Endothelial cell (in vitro differentiated cells): ENCODE data around the gene ELAVL3. TPM values are rescaled to one million over a fixed set of nuclear protein-coding genes. Genes with fewer than 3 reads are reported as not detected.

Experiments used
- DNase-seq: peaks from one replicate; pipeline ENCODE4 v3.0.0; 2021; ENCODE audit warnings: low spot score
- H3K27ac Mint-ChIP-seq: one replicate; pipeline ENCODE4 v1.8.0; 2021; ENCODE audit warnings: mixed read lengths, inconsistent platforms; ENCODE audit not compliant: unreplicated experiment
- H3K27me3 Mint-ChIP-seq: one replicate; pipeline ENCODE4 v1.8.0; 2021; ENCODE audit warnings: mild to moderate bottlenecking, moderate library complexity, mixed read lengths, inconsistent platforms; ENCODE audit not compliant: unreplicated experiment
- H3K36me3 Mint-ChIP-seq: one replicate; pipeline ENCODE4 v1.8.0; 2021; ENCODE audit warnings: mild to moderate bottlenecking, low read depth, mixed read lengths, inconsistent platforms; ENCODE audit not compliant: unreplicated experiment
- H3K4me1 Mint-ChIP-seq: one replicate; pipeline ENCODE4 v1.8.0; 2021; ENCODE audit warnings: mild to moderate bottlenecking, mixed read lengths, inconsistent platforms; ENCODE audit not compliant: unreplicated experiment
- H3K4me3 Mint-ChIP-seq: one replicate; pipeline ENCODE4 v1.8.0; 2021; ENCODE audit warnings: mild to moderate bottlenecking, mixed read lengths, inconsistent platforms; ENCODE audit not compliant: unreplicated experiment
- H3K9me3 Mint-ChIP-seq: one replicate; pipeline ENCODE4 v1.8.0; 2021; ENCODE audit warnings: mixed read lengths, inconsistent platforms; ENCODE audit not compliant: unreplicated experiment
- total RNA-seq: library from RNA; stranded (reverse); fragmentation: NEBNext Ultra II Directional; extraction: Animal tissue kit (Norgen Biotek cat#: 25700); gene quantifications from one replicate; pipeline ENCODE4 v1.2.1, GENCODE V29; 2021; ENCODE audit not compliant: unreplicated experiment
- TF ChIP-seq, protein P1 (sequence below): fragments of 200-600 bp; sonication (generic); IDR thresholded peaks from one replicate; pipeline ENCODE4 v1.5.0; 2021; ENCODE audit warnings: antibody characterized with exemption; ENCODE audit not compliant: unreplicated experiment

The ELAVL3 gene
- total RNA-seq, 1 donor from 2014 or later = 0.54 TPM

GRCh38 chr19:11505504-11506100, 24.8 kb upstream of the ELAVL3 start, which contains the start of gene ZNF653:
Gene ZNF653, minus strand, starts transcription at chr19:11505839. Its CDS starts 53 bp downstream, at chr19:11505786.
- Mint-ChIP-seq H3K27ac (peak within 1 kb of the TSS; percentile 77), H3K4me3 (peak within 1 kb of the TSS; percentile 90), H3K36me3 (peaks cover 3% of the 10 kb centered on the region), H3K9me3 (no peaks in the 10 kb centered on the region), H3K4me1 (no peaks in the 10 kb centered on the region), H3K27me3 (peaks cover 7% of the 10 kb centered on the region)
- DNase-seq = peak; percentile 93
- TF ChIP-seq, protein P1, sequence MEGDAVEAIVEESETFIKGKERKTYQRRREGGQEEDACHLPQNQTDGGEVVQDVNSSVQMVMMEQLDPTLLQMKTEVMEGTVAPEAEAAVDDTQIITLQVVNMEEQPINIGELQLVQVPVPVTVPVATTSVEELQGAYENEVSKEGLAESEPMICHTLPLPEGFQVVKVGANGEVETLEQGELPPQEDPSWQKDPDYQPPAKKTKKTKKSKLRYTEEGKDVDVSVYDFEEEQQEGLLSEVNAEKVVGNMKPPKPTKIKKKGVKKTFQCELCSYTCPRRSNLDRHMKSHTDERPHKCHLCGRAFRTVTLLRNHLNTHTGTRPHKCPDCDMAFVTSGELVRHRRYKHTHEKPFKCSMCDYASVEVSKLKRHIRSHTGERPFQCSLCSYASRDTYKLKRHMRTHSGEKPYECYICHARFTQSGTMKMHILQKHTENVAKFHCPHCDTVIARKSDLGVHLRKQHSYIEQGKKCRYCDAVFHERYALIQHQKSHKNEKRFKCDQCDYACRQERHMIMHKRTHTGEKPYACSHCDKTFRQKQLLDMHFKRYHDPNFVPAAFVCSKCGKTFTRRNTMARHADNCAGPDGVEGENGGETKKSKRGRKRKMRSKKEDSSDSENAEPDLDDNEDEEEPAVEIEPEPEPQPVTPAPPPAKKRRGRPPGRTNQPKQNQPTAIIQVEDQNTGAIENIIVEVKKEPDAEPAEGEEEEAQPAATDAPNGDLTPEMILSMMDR = no peak

- Mint-ChIP-seq H3K36me3 (peaks cover 3% of the 10 kb centered on the region), H3K9me3 (no peaks in the 10 kb centered on the region), H3K27me3 (peaks cover 7% of the 10 kb centered on the region), H3K4me3 (peak overlapping the region; percentile 90), H3K4me1 (no peaks in the 10 kb centered on the region), H3K27ac (peak overlapping the region; percentile 74)
- DNase-seq = peak; percentile 97
- TF ChIP-seq, protein P1 = no peak
These were observed 24.2 kb upstream of the ELAVL3 start for GRCh38 chr19:11505032-11505503.

DNA sequence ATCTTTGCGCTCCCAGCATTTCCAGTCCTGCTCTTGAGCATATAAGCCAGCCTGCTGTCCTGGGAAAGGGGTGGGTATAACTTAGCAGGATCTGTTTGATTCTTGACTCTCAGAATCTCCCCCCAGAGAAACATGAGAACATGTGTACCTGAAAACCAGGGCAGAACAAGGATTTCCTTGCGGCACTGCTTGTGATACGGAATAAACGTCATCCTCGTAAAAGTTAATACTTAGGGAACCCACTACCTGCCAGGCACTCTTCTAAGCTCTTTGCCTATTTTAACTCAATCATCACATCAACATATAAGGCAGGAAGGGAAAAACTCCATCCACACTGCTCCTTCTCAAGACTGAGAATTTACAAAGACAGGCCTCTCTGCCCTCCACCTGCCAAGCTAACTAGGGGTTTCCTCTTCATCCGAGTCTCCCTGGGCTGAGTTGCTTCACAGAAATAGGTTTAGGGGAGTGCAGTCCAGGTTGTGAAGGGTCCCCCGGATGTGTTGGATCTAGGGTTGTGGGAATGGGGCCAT, 23.7 kb upstream of the ELAVL3 start:
- TF ChIP-seq, protein P1 = no peak
- H3K36me3 Mint-ChIP-seq = peaks cover 3% of the 10 kb centered on the region
- H3K27me3 Mint-ChIP-seq = peaks cover 7% of the 10 kb centered on the region
- H3K4me1 Mint-ChIP-seq = no peaks in the 10 kb centered on the region
- peak overlapping the region; percentile 90 for H3K4me3 Mint-ChIP-seq
- DNase-seq = no peak
- peak overlapping the region; percentile 74 for H3K27ac Mint-ChIP-seq
- H3K9me3 Mint-ChIP-seq = no peaks in the 10 kb centered on the region

DNA sequence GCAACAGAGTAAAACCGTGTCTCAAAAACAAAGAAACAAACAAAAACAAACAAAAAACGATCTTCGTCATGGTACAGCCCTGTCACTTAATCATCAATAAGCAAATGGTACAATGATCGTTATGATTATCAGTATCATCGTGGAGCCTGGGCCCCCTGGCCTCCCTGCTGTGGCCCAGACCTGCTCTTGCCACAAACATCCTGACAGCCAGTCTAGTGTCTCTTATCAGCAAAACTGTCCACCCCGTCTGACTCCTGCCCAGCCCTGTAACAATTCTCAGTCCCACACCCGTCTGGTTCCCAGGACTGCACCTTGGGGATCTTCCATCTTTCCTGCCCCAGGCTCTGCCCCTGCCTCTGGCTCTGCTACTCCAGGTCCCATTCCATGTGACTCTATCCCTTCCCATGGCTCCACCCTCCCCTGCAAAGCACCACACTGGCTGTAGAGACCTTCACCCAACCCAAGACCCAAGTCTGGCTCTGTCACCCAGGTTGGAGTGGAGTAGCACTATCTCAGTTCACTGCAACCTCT, 19.1 kb upstream of the ELAVL3 start:
- no peaks in the 10 kb centered on the region for H3K9me3 Mint-ChIP-seq
- peaks cover 6% of the 10 kb centered on the region for H3K36me3 Mint-ChIP-seq
- no peaks in the 10 kb centered on the region for H3K4me1 Mint-ChIP-seq
- DNase-seq = no peak
- no peak overlapping the region for H3K4me3 Mint-ChIP-seq
- H3K27me3 Mint-ChIP-seq = peaks cover 7% of the 10 kb centered on the region
- no peak overlapping the region for H3K27ac Mint-ChIP-seq
- TF ChIP-seq, protein P1 = no peak

DNA sequence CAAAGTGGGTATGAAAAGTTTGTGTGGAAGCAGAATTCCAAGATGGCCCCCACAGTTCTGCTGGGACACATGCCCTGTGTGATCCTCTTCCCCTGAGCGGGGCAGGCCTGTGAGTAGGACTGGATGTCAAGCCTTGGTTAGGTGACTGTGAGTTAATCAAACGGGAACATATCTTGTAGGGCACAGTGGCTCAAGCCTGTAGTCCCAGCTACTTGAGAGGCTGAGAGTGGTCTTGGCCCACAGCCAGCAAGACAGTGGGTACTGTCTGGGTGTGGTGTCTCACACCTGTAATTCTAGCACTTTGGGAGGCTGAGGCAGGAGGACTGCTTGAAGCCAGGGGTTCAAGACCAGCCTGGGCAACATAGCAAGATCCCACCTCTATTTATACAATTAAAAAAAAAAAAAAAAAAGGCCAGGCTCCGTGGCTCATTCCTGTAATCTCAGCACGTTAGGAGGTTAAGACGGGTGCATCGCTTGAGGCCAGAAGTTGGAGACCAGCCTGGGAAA, 18.4 kb upstream of the ELAVL3 start:
- Mint-ChIP-seq H3K27me3 (peaks cover 11% of the 10 kb centered on the region), H3K27ac (no peak overlapping the region), H3K9me3 (no peaks in the 10 kb centered on the region), H3K36me3 (peaks cover 6% of the 10 kb centered on the region), H3K4me3 (no peak overlapping the region), H3K4me1 (no peaks in the 10 kb centered on the region)
- TF ChIP-seq, protein P1 = no peak
- DNase-seq = no peak
